Esophagus squamous epithelium (tissue), 4 donors: Measurements from ENCODE around the gene TTLL4.

Experiments used
- POLR2A ChIP-seq, 4 donors: fragments of 450-650 bp; IDR thresholded peaks; one replicate each; pipeline ENCODE4 v1.6.1; 2017; ENCODE audit warnings: antibody characterized with exemption in 4 of 4, mild to moderate bottlenecking in 4 of 4, moderate library complexity in 3 of 4
- TF ChIP-seq, protein P1 (sequence below), 6 experiments: fragments of 450-650 bp in 4 of 6; fragments of 200-600 bp in 2 of 6; sonication (generic) in 2 of 6; IDR thresholded peaks; one replicate each; pipeline ENCODE4 v1.5.1; 2016 to 2019; ENCODE audit warnings: antibody characterized with exemption in 6 of 6, mild to moderate bottlenecking in 4 of 6, moderate library complexity in 4 of 6

DNA sequence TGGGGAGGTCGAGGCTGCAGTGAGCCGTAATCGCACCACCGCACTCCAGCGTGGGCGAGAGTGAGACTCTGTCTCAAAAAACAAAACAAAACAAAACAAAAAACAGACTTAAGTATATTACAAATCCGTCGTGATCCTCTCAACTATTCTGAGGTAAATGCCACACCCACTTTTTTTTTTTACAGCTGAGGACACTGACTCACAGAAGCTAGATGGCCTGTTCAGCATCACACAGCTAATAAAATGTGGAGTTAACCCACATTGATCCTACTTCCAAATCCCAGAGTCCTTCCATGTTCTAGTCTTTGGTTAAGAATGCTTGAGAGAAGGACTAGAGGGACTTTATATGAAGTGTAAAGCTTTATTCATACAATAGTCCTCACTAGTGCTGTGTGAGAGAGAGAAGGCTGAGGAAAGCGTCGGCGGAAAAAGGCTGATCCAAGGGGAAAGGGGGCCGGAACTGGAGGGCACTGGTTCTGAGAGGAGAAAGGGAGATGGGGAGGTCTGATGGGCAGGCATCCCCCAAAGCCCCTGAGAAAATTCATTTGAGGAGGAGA lies 39.5 kb upstream of the TTLL4 start:
- no peak for TF ChIP-seq POLR2A (IDR thresholded peaks at IDR 0.05)
- TF ChIP-seq, protein P1, sequence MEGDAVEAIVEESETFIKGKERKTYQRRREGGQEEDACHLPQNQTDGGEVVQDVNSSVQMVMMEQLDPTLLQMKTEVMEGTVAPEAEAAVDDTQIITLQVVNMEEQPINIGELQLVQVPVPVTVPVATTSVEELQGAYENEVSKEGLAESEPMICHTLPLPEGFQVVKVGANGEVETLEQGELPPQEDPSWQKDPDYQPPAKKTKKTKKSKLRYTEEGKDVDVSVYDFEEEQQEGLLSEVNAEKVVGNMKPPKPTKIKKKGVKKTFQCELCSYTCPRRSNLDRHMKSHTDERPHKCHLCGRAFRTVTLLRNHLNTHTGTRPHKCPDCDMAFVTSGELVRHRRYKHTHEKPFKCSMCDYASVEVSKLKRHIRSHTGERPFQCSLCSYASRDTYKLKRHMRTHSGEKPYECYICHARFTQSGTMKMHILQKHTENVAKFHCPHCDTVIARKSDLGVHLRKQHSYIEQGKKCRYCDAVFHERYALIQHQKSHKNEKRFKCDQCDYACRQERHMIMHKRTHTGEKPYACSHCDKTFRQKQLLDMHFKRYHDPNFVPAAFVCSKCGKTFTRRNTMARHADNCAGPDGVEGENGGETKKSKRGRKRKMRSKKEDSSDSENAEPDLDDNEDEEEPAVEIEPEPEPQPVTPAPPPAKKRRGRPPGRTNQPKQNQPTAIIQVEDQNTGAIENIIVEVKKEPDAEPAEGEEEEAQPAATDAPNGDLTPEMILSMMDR (IDR thresholded peaks at IDR 0.05) = no peak
